Endothelial cell of hepatic sinusoid (primary cell): Measurements from ENCODE around the gene TOX3.

ENCODE experiments used
- in situ Hi-C: cut with HindIII; loops from 2 replicates; pipeline ENCODE4 v1.10.0; 2017; ENCODE audit warnings: low sequenced_read_pairs

TOX3 gene

DNA sequence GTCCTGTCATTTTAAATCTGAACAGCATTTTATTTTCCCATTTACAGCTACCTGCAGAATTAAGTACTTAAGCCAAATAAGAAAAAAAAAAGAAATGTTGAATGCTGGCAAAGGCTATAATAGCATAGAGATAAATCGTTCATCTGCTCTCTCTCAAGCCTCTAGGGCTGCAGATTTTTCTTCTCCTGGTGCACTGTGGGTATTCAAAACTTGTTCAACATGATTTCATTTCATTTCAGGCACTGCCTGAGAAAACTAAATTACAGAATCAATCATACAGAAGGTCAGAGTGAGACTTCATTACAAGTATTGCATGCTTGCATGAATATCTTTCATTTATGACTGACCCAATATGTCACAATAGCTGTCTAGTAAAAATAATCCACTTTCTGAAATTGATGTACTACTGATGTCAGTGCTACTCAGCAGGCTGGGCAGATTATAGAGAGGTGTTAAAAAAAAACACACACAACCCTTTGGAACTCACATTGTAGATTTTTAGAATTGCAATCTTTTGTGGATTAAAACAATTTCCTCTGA is 86.2 kb downstream of the TOX3 start:
- in situ Hi-C loops: no loop called here

DNA sequence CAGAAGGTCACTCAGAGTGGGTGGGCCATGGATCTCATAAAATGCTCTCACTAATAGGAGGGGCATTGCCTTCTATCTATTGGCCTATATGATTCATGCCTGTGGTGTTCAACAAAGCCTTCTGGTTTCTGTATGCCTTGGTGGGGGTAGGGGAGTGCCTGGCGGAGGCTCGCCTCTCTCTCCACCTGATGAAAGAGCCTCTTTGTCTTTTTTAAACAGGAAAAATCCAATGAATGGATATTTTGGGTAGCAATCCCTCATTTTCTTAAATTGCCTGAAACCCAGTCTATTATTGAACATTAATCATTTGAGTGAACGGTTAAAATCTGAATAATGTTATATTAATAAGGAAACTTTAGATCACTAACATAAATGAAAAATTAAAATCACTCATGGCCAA is 90.6 kb downstream of the TOX3 start:
- in situ Hi-C loops: no loop called here

DNA sequence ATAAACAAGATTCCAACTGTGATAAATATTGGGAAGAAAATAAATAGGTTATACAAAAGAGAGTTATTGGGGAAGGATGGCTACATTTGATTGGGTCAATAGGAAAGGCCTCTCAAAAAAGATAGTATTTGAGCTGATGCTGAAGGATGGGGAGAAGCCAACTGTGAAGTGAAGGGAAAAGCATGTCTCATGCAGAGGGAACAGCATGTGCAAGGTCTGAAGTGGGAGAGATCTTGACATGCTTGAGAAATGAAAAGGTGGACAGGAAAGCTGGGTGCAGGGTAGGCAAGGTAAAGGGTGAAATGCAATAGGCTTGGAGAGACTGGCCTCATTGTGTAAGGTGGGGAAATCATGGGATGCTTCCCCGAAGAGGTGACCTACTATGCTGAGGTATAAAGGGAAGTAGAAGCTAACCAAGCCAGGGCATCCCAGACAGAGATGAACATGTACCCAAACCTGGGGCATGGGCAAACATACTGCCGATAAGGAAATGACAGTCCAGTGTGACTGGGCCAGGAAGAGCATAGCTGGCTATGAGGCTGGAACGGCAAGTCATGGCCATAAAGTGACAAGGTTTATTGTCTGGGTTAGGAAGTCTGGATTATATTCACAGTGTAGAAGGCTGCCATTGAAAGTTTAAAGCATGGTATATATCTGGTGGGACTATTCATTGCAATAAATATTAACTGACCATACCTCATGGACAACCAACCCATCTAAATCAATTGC is 91.2 kb downstream of the TOX3 start:
- in situ Hi-C loops: no loop called here

DNA sequence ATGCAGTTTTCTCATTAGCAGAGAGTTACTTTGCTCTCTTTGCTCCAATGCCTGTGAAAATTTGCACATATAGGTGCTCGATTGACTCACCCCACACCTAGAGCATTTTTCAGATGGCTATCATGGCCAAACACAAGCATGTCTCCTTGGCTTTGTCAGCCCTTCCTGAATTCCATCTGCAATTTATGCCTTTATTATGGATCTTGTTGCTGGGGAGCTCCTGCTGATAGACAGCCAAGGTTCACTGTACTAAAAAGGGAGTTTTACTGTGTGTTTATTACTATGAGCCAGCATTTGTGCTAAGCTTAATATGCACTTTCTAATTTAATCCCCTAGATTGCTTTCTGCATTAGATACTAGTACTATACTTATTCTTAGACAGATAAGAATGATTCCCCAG is 93.3 kb downstream of the TOX3 start:
- in situ Hi-C loops: no loop called here

DNA sequence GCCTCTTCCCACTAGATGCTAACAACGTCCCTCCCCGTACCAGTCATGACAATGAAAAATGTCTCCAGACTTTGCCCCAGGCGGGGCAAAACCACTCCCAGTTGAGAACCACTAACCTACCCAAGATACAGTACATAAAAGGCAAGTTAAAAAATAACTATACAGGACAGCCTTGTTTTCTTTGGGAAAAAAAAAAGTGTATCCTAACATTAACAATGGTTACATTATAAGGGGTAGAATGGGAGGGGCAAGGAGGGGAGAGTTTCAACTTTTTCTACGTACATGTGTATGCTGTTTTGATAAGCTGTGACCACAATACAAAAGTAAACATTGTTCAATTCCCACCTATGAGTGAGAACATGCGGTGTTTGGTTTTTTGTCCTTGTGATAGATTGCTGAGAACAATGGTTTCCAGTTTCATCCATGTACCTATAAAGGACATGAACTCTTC is 94.9 kb downstream of the TOX3 start:
- in situ Hi-C loops: no loop called here

DNA sequence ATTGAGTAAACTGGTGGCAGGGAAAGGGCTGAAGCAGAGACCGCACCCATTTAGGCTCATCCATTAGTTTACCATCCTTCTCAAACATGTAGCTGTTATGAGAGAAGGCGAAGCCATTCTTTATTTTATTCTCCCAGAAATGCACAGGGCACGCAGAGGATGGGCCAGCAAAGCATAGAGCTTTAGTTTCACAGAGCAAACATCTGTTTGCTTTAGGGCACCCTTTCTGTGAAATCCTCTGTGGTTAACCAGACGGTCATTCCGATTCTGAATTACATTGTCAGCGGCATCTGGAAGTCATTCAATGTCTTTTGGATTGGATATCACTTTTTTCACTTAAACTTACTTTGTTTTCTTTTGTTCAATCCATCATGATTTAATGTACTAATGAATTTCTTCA is 96.0 kb downstream of the TOX3 start:
- in situ Hi-C loops: no loop called here

DNA sequence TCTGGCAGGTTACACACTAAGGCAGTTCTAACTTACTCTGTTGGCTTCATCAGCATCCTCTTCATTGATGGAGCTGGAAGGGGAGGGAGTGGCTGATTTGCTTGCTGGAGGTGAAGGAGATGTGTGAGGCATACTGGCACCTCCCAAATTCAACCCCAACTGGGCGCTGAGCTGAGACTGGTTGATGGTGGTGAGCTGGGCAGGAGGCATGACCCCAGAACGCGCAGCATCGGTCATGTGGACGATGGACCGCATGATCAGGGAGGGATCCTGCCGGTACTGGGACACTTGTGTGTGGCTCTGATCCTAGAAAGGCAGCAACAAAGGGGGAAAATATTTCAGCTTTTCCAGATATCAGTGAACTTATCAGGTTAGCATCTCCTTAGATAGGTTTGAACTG is 96.7 kb downstream of the TOX3 start:
- in situ Hi-C loops: no loop called here

DNA sequence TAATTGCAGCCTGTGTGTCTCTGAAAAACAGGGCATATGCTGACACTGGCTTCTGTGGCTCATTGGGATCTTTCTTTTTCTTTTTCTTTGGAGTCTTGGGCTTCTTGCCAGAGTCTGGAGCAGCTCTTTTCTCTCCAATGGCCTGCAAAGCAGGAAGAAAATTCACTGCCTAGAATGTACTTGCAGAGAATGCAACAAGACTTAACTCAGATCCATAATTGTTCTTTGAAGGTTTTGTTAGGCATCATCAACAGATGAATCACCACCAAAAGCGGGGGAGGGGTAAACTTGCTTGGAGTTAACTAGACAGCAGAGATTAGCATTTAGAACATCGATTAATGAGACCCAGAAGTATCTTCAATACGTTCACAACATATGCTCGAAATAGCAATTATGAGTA is 100.9 kb downstream of the TOX3 start:
- in situ Hi-C loops: no loop called here

DNA sequence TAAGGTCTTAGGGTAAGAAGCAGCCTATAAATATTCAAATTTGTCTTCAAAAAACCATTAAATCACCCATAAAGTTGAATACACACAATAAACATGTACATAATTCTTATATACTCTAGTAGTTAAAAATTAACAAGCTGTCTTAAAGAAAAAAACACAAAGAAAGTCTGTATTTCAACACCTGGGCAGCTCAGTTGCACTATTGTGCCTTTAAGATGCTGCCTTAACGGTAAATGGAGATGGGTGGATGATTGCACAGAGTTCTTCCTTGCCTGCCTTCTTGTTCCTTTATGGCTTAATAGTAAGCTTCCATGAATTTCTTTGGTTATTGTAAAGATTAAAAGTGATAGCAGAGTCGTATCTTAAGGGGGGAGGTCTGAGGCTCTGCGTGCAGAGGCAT is 105.1 kb downstream of the TOX3 start:
- in situ Hi-C loops: no loop called here

DNA sequence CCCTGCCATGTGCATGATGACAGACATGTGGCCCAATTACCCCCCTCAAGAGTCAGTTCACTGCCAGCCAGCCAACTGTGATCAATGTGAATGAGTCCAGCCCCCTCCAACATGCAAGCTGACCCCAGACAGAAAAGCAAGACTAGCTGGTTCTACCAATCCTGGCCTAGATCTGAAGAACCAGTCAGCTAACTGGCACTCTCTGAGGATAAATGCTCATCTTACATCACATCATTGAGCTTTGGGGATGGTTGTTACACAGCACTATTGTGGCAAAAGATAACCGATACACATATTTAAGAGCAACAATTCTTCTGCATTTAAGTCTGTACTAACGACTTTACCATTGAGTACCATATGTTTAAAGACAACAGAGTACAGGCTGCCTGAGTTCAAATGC is 106.7 kb downstream of the TOX3 start:
- in situ Hi-C loops: no loop called here

DNA sequence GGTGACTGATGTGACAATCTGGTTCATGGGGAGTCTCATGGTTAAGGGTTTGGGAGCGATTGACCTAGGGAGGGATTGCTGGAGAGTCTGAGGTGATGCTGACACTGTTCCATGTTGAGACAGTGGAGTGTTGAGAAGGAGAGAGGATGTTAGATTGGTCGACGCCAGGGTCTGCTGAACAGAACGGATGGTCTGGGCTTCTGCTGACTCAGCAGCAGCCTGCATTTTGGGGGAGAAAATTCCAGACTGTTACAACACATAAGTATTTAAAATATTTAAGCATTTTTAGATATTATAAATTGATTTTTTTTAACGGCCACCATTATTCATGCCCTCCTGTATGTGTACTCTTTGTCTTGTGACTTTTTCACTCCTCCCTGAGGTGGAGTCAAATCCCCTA is 107.2 kb downstream of the TOX3 start:
- in situ Hi-C loops: no loop called here

DNA sequence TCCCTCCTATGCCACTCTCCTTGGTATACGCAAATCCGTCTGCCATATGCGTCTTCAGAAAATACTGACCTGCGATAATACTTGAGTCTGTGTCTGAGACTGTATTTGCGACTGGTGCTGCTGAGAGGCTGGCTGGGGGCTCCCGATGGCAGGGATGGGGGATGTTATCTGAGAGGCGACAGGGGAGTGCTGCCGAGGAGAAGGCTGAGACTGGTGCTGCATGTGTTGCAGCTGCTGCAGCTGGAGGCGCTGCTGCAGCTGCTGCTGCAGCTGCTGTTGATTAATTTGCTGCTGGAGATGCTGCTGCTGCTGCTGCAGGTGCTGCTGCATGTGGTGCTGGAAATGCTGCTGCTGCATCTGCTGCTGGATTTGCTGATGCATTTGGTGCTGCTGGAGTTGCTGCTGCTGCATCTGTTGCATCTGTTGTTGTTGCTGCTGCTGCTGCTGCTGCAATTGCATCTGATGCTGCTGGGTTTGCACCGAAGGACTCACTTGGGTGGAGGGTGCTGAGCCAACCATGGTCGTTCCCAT is 107.7 kb downstream of the TOX3 start:
- in situ Hi-C loops: no loop called here

DNA sequence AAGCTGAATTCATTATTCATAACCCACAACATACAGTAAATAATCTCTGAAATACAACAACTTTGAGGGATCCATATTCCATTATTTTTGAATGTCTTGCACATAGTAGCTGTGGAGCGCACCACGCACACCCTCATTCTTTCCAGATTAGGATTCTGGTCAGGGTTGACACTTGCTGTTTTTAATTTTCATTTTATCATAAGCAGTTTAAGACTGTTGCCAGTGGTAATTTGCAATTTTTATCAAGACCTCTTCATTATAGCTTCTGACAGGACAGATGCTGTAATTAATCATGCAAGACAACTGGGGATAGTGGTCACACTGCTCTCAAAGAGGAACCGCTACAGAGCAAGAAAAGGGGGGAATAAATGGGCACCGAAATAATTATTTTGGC is 109.7 kb downstream of the TOX3 start:
- in situ Hi-C loops: no loop called here

DNA sequence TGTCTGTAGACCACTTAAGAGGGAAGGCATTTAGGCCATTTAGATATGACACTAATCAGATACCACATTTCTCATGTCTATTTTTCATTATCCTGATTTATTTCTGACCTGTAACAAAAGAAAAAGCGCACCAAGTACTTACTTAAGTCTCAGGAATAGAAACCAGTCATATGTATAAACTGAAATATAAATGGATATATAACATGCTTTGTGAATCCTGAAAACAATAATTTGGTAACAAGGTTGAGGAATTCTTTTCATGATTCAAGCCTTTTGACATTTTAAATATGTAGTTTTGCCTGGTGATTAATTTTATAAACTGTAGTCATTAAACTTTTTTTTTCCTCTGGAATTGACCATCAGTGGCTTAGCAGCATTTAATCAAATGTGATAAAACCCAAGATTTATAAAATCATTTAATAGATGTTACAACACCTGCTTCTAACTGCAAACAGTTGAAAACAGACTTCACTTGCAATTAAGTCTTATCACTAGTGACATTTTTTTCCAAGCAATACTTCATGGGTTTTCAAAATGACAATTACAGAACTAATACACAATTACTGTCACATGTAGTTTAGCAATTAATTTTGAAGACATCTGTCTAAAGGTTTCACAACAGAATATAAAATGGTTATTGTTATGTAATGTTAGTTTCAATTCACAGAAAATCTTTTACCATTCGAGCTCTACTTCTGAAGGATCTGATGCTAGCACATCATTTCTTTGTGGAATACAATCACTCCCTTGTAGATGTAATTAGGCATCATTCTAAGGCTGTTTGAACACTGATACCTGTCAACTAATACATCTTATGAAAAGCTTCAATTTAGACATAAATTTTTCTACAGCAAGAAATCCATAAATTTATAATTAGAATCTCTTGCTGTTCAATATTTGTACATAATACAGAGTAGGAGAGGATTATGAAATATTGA is 110.3 kb downstream of the TOX3 start:
- in situ Hi-C loops: no loop called here

DNA sequence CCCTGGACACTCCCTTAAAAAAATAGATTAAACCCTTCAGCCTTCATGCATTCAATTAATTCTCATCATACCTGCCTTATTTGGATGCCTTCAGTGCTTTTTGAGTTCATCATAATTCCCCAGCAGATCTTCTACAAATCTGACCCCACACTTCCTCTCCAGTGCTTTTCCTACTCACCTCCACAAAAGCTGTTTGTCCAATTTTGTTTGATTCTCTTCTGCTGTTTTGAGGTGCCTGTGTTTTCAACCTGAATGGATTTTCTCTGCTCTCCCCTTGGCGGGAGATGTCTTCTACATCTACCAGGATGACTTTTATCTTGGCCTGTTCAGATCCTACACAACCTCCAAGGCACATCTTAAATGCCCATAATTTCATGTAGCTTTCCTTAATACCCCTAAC is 112.7 kb downstream of the TOX3 start:
- in situ Hi-C loops: no loop called here

DNA sequence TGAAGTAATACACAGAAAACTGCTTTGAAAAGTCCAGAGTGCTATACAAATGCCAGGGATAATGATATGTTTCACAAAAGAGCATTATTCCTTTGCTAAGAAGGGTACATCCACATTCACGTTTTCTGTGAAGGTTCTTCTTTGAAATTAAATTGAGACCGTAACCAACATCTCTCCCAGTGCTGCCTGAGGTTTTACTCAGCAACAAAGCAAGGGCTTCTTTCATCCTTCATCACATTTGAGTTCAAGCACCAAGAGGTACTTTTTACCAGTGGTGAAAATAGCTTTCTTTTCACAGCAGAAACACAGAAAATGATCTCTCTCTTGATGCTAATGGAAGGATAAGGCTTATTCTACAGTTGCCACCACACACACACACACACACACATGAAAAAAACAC is 113.3 kb downstream of the TOX3 start:
- in situ Hi-C loops: no loop called here

DNA sequence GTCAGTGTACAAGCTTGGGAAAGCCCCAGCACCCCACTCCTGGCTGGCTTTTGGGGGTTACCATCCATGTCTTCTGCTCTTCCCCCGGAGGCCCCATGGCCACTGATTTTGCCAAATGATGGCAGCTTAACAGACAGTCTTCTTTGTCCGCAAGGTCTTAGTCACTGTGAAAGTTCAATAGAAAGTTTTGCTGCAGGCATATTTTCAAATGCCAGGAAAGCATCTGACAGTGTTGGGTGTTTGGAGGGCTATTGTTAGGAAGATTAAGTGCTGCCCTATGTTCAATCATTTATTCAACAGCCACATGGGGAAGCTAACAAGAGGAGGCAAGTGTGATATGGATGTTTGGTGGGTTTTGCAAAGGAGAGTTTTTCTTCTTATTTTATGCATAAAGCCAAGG is 122.4 kb downstream of the TOX3 start:
- in situ Hi-C loops: no loop called here

DNA sequence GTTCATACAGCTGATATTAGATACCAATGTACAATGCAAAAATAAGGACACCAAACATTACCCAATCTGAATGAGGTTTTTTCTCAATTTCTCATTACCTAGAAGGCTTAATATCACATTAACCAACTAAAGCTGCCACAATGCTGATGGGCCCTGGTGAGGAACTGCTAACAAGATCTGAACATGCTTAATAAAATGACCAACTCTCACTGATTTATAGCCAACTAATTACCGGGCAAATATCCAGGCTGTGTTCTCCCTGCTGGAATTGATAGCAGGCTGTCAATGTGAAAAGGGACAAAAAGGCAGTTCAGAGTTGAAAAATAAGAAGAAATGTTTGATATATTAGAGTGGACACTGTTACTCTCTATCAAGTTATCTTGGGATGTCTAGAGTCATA is 124.6 kb downstream of the TOX3 start:
- in situ Hi-C loops: no loop called here

DNA sequence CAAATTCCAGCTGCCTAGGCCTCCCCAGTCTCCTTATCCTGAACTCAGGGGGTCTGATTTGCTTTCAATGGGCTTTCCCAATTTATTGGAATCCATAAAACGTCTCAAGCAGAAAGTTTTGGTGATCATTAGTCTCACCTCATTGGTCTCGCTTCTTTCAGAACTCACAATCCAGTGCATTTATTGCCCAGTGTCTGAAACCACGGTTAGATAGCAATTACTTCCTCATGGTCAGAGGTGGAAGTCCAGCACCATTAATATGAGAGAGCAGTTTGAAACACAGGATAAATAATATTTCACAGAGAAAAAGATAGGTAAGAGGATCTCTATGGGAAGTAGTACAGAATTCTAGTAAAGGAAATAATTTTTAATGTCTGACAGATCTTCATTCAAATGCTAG is 128.7 kb downstream of the TOX3 start:
- in situ Hi-C loops: no loop called here

DNA sequence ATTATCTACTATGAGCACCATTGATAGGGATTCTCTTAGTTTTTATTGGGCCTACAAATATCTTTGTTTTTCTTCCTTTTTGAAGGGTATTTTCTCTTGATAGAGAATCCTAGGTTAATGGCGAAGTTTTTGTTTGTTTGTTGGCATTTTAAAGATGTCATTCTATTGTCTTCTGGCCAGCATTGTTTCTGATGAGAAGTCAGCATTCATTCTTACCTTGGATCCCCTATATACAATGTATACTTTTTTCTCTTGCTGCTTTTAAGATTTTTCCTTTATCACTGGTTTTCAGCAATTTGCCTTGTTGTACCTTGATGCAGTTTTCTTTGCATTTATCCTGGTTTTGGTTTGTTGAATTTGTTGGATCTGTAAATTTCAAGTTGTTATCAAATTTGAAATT is 130.1 kb downstream of the TOX3 start:
- in situ Hi-C loops: no loop called here

DNA sequence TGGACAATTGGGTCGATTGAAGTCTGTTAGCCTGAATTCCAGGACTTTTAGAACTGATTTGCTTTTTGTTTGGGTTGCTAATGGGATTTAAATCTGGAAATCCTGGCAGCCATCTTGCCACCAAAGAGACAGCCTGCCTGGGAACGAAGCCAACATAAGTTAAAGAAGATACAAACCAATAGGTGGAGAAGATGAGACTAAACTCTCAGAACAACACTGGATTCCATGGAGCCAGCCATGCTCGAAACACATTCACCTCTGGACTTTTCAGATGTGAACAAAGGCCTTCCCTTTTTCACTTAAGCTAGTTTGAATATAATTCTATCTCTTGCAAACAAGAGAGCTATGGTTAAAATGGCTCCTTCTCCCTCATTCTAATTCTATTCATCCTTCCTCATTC is 135.9 kb downstream of the TOX3 start:
- in situ Hi-C loops: no loop called here
